ENCODE data around the gene GATAD2A.

DNA sequence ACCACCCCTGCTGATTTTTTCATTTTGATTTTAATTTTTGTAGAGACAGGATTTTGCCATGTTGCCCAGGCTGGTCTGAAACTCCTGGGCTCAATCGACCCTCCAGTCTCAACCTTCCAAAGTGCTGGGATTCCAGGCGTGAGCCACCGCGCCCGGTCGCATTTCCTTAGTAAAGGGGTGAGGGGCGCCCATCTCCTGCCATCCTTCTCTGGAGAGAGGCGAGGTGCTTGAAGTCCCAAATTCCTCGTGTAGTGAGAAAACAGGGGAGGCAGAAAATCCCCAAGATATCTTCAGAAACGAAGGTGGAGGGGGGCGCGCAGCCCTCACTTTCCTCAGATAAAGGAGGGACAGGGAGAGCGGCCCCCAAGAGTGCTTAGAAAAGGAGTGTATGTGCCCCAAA, 21.0 kb upstream of the GATAD2A start:
- TF ChIP-seq, protein P1, sequence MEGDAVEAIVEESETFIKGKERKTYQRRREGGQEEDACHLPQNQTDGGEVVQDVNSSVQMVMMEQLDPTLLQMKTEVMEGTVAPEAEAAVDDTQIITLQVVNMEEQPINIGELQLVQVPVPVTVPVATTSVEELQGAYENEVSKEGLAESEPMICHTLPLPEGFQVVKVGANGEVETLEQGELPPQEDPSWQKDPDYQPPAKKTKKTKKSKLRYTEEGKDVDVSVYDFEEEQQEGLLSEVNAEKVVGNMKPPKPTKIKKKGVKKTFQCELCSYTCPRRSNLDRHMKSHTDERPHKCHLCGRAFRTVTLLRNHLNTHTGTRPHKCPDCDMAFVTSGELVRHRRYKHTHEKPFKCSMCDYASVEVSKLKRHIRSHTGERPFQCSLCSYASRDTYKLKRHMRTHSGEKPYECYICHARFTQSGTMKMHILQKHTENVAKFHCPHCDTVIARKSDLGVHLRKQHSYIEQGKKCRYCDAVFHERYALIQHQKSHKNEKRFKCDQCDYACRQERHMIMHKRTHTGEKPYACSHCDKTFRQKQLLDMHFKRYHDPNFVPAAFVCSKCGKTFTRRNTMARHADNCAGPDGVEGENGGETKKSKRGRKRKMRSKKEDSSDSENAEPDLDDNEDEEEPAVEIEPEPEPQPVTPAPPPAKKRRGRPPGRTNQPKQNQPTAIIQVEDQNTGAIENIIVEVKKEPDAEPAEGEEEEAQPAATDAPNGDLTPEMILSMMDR (IDR thresholded peaks at IDR 0.05; ENCODE audit: borderline replicate concordance, extremely low read depth, low read length, poor library complexity, severe bottlenecking), result no peak
- no peak for TF ChIP-seq EZH2 (IDR thresholded peaks at IDR 0.05; ENCODE audit: borderline replicate concordance, low read depth, low read length, severe bottlenecking)

Measured in DND-41 (cell line).